Measurements from ENCODE around the gene AFAP1L2.
A peak's percentile ranks its signal among the peaks of the same experiment; 100 is the strongest.

AFAP1L2 gene

GRCh38 chr10:114271075-114271778, 133.1 kb downstream of the AFAP1L2 start:
- no peak overlapping the region for H3K4me3 ChIP-seq (ENCODE audit: low read depth, low read length)
- DNase-seq (ENCODE audit: low read depth) = peak; percentile 7
- no peak for TF ChIP-seq CTCF (IDR thresholded peaks at IDR 0.05; ENCODE audit: control insufficient read depth, extremely low read depth, insufficient read depth)

- no peak for TF ChIP-seq CTCF (IDR thresholded peaks at IDR 0.05; ENCODE audit: control insufficient read depth, extremely low read depth, insufficient read depth)
- H3K4me3 ChIP-seq (ENCODE audit: low read depth, low read length) = no peak overlapping the region
- DNase-seq (ENCODE audit: low read depth) = peak; percentile 96
Observed at GRCh38 chr10:114266521-114266920, 137.8 kb downstream of the AFAP1L2 start.

- DNase-seq (ENCODE audit: low read depth) = no peak
- no peak overlapping the region for H3K4me3 ChIP-seq (ENCODE audit: low read depth, low read length)
- TF ChIP-seq CTCF (IDR thresholded peaks at IDR 0.05; ENCODE audit: control insufficient read depth, extremely low read depth, insufficient read depth) = no peak
Observed at GRCh38 chr10:114265392-114266053, 138.8 kb downstream of the AFAP1L2 start.

GRCh38 chr10:114262496-114262895, 141.8 kb downstream of the AFAP1L2 start:
- DNase-seq (ENCODE audit: low read depth) = no peak
- TF ChIP-seq CTCF (IDR thresholded peaks at IDR 0.05; ENCODE audit: control insufficient read depth, extremely low read depth, insufficient read depth) = no peak
- H3K4me3 ChIP-seq (ENCODE audit: low read depth, low read length) = no peak overlapping the region

- no peak for TF ChIP-seq CTCF (IDR thresholded peaks at IDR 0.05; ENCODE audit: control insufficient read depth, extremely low read depth, insufficient read depth)
- no peak overlapping the region for H3K4me3 ChIP-seq (ENCODE audit: low read depth, low read length)
- DNase-seq (ENCODE audit: low read depth) = no peak
Observed at GRCh38 chr10:114261076-114261475, 143.2 kb downstream of the AFAP1L2 start.

GRCh38 chr10:114260366-114260765, 143.9 kb downstream of the AFAP1L2 start:
- no peak for DNase-seq (ENCODE audit: low read depth)
- H3K4me3 ChIP-seq (ENCODE audit: low read depth, low read length) = no peak overlapping the region
- no peak for TF ChIP-seq CTCF (IDR thresholded peaks at IDR 0.05; ENCODE audit: control insufficient read depth, extremely low read depth, insufficient read depth)
